ENCODE results near the gene TMUB1.

The TMUB1 gene

GRCh38 chr7:151071032-151071866, 12.0 kb downstream of the TMUB1 start:
- Histone ChIP-seq H2AFZ (ENCODE audit: low read depth, low read length, severe bottlenecking) (no peak overlapping the region), H3K9me2 (replicated peaks; ENCODE audit: insufficient read depth, low read length) (no peaks in the 10 kb centered on the region), H3K9ac (ENCODE audit: low read length) (no peak overlapping the region), H3K79me2 (ENCODE audit: insufficient read depth, low read length) (no peaks in the 10 kb centered on the region), H3K27me3 (ENCODE audit: low read length) (no peaks in the 10 kb centered on the region), H3K4me2 (ENCODE audit: low read depth, low read length, poor library complexity, severe bottlenecking) (no peak overlapping the region), H4K20me1 (ENCODE audit: low read depth, low read length) (no peaks in the 10 kb centered on the region), H3K27ac (ENCODE audit: low read depth, low read length) (no peak overlapping the region), H3K4me3 (ENCODE audit: insufficient read depth, low read length, poor library complexity, severe bottlenecking) (no peak overlapping the region), H3F3A (ENCODE audit: insufficient read depth) (no peaks in the 10 kb centered on the region), H3K9me3 (ENCODE audit: insufficient read depth, low read length) (no peaks in the 10 kb centered on the region), H3K36me3 (ENCODE audit: low read length) (no peaks in the 10 kb centered on the region)
- TF ChIP-seq, protein P1, sequence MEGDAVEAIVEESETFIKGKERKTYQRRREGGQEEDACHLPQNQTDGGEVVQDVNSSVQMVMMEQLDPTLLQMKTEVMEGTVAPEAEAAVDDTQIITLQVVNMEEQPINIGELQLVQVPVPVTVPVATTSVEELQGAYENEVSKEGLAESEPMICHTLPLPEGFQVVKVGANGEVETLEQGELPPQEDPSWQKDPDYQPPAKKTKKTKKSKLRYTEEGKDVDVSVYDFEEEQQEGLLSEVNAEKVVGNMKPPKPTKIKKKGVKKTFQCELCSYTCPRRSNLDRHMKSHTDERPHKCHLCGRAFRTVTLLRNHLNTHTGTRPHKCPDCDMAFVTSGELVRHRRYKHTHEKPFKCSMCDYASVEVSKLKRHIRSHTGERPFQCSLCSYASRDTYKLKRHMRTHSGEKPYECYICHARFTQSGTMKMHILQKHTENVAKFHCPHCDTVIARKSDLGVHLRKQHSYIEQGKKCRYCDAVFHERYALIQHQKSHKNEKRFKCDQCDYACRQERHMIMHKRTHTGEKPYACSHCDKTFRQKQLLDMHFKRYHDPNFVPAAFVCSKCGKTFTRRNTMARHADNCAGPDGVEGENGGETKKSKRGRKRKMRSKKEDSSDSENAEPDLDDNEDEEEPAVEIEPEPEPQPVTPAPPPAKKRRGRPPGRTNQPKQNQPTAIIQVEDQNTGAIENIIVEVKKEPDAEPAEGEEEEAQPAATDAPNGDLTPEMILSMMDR (IDR thresholded peaks at IDR 0.05; ENCODE audit: insufficient read depth, low read length, poor library complexity, severe bottlenecking): no peak
- TF ChIP-seq EZH2phosphoT487 (conservative IDR thresholded peaks at IDR 0.05; ENCODE audit: low read length): no peak

DNA sequence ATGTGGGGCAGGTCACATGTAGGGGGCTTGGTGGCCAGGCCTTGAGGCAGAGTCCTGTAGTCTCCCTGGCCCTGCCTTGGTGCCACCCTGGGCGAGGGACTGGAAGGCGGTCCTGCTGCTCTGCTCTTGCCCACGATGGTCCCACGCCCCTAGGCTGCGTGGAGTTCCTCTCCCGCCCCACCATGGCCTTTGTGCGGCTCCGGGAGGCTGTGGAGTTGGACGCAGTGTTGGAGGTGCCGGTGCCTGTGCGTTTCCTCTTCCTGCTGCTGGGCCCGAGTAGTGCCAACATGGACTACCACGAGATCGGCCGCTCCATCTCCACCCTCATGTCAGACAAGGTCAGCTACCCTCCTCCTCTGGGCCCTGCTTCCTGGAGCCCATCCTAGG, 12.7 kb downstream of the TMUB1 start:
- Histone ChIP-seq H2AFZ (ENCODE audit: low read depth, low read length, severe bottlenecking) (no peak overlapping the region), H3K9ac (ENCODE audit: low read length) (no peak overlapping the region), H3K27me3 (ENCODE audit: low read length) (no peaks in the 10 kb centered on the region), H3K36me3 (ENCODE audit: low read length) (no peaks in the 10 kb centered on the region), H3K79me2 (ENCODE audit: insufficient read depth, low read length) (no peaks in the 10 kb centered on the region), H3K27ac (ENCODE audit: low read depth, low read length) (no peak overlapping the region), H3F3A (ENCODE audit: insufficient read depth) (no peaks in the 10 kb centered on the region), H3K4me2 (ENCODE audit: low read depth, low read length, poor library complexity, severe bottlenecking) (no peak overlapping the region), H3K9me2 (replicated peaks; ENCODE audit: insufficient read depth, low read length) (no peaks in the 10 kb centered on the region), H3K4me3 (ENCODE audit: insufficient read depth, low read length, poor library complexity, severe bottlenecking) (no peak overlapping the region), H3K9me3 (ENCODE audit: insufficient read depth, low read length) (no peaks in the 10 kb centered on the region), H4K20me1 (ENCODE audit: low read depth, low read length) (no peaks in the 10 kb centered on the region)
- no peak for TF ChIP-seq EZH2phosphoT487 (conservative IDR thresholded peaks at IDR 0.05; ENCODE audit: low read length)
- TF ChIP-seq, protein P1 (IDR thresholded peaks at IDR 0.05; ENCODE audit: insufficient read depth, low read length, poor library complexity, severe bottlenecking): no peak

GRCh38 chr7:151069841-151070573, 13.3 kb downstream of the TMUB1 start:
- H3F3A ChIP-seq (ENCODE audit: insufficient read depth): no peaks in the 10 kb centered on the region
- no peak overlapping the region for H2AFZ ChIP-seq (ENCODE audit: low read depth, low read length, severe bottlenecking)
- no peak overlapping the region for H3K9ac ChIP-seq (ENCODE audit: low read length)
- no peaks in the 10 kb centered on the region for H3K27me3 ChIP-seq (ENCODE audit: low read length)
- H3K9me3 ChIP-seq (ENCODE audit: insufficient read depth, low read length): no peaks in the 10 kb centered on the region
- H3K36me3 ChIP-seq (ENCODE audit: low read length): no peaks in the 10 kb centered on the region
- H4K20me1 ChIP-seq (ENCODE audit: low read depth, low read length): no peaks in the 10 kb centered on the region
- no peaks in the 10 kb centered on the region for H3K79me2 ChIP-seq (ENCODE audit: insufficient read depth, low read length)
- no peak for TF ChIP-seq EZH2phosphoT487 (conservative IDR thresholded peaks at IDR 0.05; ENCODE audit: low read length)
- TF ChIP-seq, protein P1 (IDR thresholded peaks at IDR 0.05; ENCODE audit: insufficient read depth, low read length, poor library complexity, severe bottlenecking): no peak
- no peak overlapping the region for H3K27ac ChIP-seq (ENCODE audit: low read depth, low read length)
- no peak overlapping the region for H3K4me2 ChIP-seq (ENCODE audit: low read depth, low read length, poor library complexity, severe bottlenecking)
- no peak overlapping the region for H3K4me3 ChIP-seq (ENCODE audit: insufficient read depth, low read length, poor library complexity, severe bottlenecking)
- no peaks in the 10 kb centered on the region for H3K9me2 ChIP-seq (replicated peaks; ENCODE audit: insufficient read depth, low read length)

Measured in SU-DHL-6 (cell line).